ENCODE data around the gene HSPH1.
"Not testable (repeated sequence)": the region's sequence is repeated elsewhere in the genome, so short reads cannot be mapped to it uniquely, and the experiment has no call there.

HSPH1 gene

DNA sequence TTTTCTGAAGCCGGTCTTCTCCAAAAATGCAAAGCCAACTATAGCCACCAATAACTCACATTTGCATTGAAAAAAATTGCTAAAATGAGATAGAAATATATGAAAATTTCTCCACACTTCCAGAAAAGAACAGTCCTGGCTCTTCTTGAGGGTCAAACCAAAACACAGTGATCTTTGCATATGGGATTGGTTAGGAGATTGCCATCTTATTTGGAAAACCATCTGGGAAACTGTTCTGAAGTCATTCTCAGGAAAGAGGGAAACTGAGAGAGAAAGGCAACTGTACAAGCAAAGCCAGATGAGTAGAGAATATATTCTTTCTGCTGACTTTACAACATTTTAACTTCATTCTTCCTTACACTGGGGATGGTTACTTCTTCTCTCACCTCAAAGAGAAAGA is 54.6 kb downstream of the HSPH1 start:
- Histone ChIP-seq H3K36me3 (ENCODE audit: insufficient read depth, low read length) (no peaks in the 10 kb centered on the region), H3K9me3 (ENCODE audit: low read length) (no peaks in the 10 kb centered on the region), H3K27me3 (ENCODE audit: control insufficient read depth in 1 of 2, insufficient read depth in 2 of 2, low read length in 2 of 2) (no peaks in the 10 kb centered on the region), H3K4me1 (ENCODE audit: insufficient read depth, low read length) (no peaks in the 10 kb centered on the region), H3K9ac (ENCODE audit: low read length) (no peak overlapping the region), H3K4me3 (ENCODE audit: low read depth in 1 of 2, low read length in 2 of 2) (no peak overlapping the region), H3K27ac (ENCODE audit: low read depth, low read length) (no peak overlapping the region)

DNA sequence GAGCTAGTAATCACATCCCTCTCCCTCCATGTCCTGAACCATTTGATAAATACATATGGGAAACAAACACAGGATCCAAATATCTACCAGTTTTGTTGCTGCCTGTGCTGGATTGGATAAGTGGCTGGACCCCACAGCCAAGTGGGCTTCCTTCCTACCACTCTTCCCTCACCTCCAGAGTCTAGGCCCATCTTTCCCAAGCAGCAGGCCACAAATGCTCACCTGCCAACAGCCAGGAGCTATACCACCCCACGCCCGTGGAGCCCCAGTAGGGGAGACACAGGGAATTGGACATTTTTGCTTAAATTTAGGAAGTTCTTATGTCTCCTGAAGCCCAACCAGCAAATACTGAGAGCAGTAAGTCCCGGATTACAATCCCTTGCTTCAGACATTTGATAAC is 55.8 kb downstream of the HSPH1 start:
- no peak overlapping the region for H3K27ac ChIP-seq (ENCODE audit: low read depth, low read length)

GRCh38 chr13:31105020-31105795 is 56.5 kb downstream of the HSPH1 start:
- H3K4me1 ChIP-seq (ENCODE audit: insufficient read depth, low read length), result no peaks in the 10 kb centered on the region
- no peaks in the 10 kb centered on the region for H3K27me3 ChIP-seq (ENCODE audit: control insufficient read depth in 1 of 2, insufficient read depth in 2 of 2, low read length in 2 of 2)
- H3K9ac ChIP-seq (ENCODE audit: low read length), result no peak overlapping the region
- H3K36me3 ChIP-seq (ENCODE audit: insufficient read depth, low read length), result no peaks in the 10 kb centered on the region
- H3K4me3 ChIP-seq (ENCODE audit: low read depth in 1 of 2, low read length in 2 of 2), result no peak overlapping the region
- no peak overlapping the region for H3K27ac ChIP-seq (ENCODE audit: low read depth, low read length)
- no peaks in the 10 kb centered on the region for H3K9me3 ChIP-seq (ENCODE audit: low read length)

More for the DNA sequence above, 55.8 kb downstream of the HSPH1 start:
- no peaks in the 10 kb centered on the region for H3K9me3 ChIP-seq (ENCODE audit: low read length)
- no peak overlapping the region for H3K4me3 ChIP-seq (ENCODE audit: low read depth in 1 of 2, low read length in 2 of 2)
- H3K9ac ChIP-seq (ENCODE audit: low read length), result no peak overlapping the region
- H3K27me3 ChIP-seq (ENCODE audit: control insufficient read depth in 1 of 2, insufficient read depth in 2 of 2, low read length in 2 of 2), result no peaks in the 10 kb centered on the region
- no peaks in the 10 kb centered on the region for H3K4me1 ChIP-seq (ENCODE audit: insufficient read depth, low read length)
- no peaks in the 10 kb centered on the region for H3K36me3 ChIP-seq (ENCODE audit: insufficient read depth, low read length)

DNA sequence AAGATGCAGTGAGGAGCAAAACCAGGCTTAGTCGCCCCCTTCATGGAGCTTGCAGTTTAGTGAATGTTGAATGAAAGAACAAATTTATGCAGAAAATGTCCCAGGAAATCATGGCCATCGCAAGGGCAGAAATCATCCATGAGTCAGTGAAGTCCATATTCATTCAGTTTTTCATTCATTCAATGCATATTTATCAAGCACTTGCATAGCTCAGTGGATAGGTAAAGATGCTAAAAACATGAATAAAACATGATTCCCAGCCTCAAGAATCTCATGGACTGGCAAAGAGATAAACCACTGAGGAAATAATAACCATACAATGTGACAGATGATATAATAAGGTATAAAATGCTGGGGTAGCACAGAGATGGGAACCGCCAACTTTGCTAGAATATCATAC is 58.8 kb downstream of the HSPH1 start:
- H3K4me1 ChIP-seq (ENCODE audit: insufficient read depth, low read length), result no peaks in the 10 kb centered on the region
- H3K36me3 ChIP-seq (ENCODE audit: insufficient read depth, low read length), result no peaks in the 10 kb centered on the region
- no peak overlapping the region for H3K9ac ChIP-seq (ENCODE audit: low read length)
- no peaks in the 10 kb centered on the region for H3K27me3 ChIP-seq (ENCODE audit: control insufficient read depth in 1 of 2, insufficient read depth in 2 of 2, low read length in 2 of 2)
- no peak overlapping the region for H3K4me3 ChIP-seq (ENCODE audit: low read depth in 1 of 2, low read length in 2 of 2)
- H3K27ac ChIP-seq (ENCODE audit: low read depth, low read length), result no peak overlapping the region
- H3K9me3 ChIP-seq (ENCODE audit: low read length), result no peaks in the 10 kb centered on the region

GRCh38 chr13:31101472-31102170 is 60.1 kb downstream of the HSPH1 start:
- no peaks in the 10 kb centered on the region for H3K9me3 ChIP-seq (ENCODE audit: low read length)
- no peak overlapping the region for H3K9ac ChIP-seq (ENCODE audit: low read length)
- H3K4me3 ChIP-seq (ENCODE audit: low read depth in 1 of 2, low read length in 2 of 2), result no peak overlapping the region
- no peak overlapping the region for H3K27ac ChIP-seq (ENCODE audit: low read depth, low read length)
- no peaks in the 10 kb centered on the region for H3K27me3 ChIP-seq (ENCODE audit: control insufficient read depth in 1 of 2, insufficient read depth in 2 of 2, low read length in 2 of 2)
- no peaks in the 10 kb centered on the region for H3K4me1 ChIP-seq (ENCODE audit: insufficient read depth, low read length)
- no peaks in the 10 kb centered on the region for H3K36me3 ChIP-seq (ENCODE audit: insufficient read depth, low read length)

- Histone ChIP-seq H3K9ac (ENCODE audit: low read length) (no peak overlapping the region), H3K27ac (ENCODE audit: low read depth, low read length) (no peak overlapping the region), H3K4me3 (ENCODE audit: low read depth in 1 of 2, low read length in 2 of 2) (no peak overlapping the region), H3K4me1 (ENCODE audit: insufficient read depth, low read length) (no peaks in the 10 kb centered on the region), H3K36me3 (ENCODE audit: insufficient read depth, low read length) (no peaks in the 10 kb centered on the region), H3K9me3 (ENCODE audit: low read length) (no peaks in the 10 kb centered on the region), H3K27me3 (ENCODE audit: control insufficient read depth in 1 of 2, insufficient read depth in 2 of 2, low read length in 2 of 2) (no peaks in the 10 kb centered on the region)
Observed at GRCh38 chr13:31100721-31101120, 61.0 kb downstream of the HSPH1 start.

GRCh38 chr13:31097911-31098434 is 63.7 kb downstream of the HSPH1 start:
- not testable (repeated sequence) for H3K9ac ChIP-seq (ENCODE audit: low read length); H3K36me3 ChIP-seq (ENCODE audit: insufficient read depth, low read length); H3K27ac ChIP-seq (ENCODE audit: low read depth, low read length); H3K4me1 ChIP-seq (ENCODE audit: insufficient read depth, low read length); H3K9me3 ChIP-seq (ENCODE audit: low read length); H3K27me3 ChIP-seq (ENCODE audit: control insufficient read depth in 1 of 2, insufficient read depth in 2 of 2, low read length in 2 of 2); H3K4me3 ChIP-seq (ENCODE audit: low read depth in 1 of 2, low read length in 2 of 2)

DNA sequence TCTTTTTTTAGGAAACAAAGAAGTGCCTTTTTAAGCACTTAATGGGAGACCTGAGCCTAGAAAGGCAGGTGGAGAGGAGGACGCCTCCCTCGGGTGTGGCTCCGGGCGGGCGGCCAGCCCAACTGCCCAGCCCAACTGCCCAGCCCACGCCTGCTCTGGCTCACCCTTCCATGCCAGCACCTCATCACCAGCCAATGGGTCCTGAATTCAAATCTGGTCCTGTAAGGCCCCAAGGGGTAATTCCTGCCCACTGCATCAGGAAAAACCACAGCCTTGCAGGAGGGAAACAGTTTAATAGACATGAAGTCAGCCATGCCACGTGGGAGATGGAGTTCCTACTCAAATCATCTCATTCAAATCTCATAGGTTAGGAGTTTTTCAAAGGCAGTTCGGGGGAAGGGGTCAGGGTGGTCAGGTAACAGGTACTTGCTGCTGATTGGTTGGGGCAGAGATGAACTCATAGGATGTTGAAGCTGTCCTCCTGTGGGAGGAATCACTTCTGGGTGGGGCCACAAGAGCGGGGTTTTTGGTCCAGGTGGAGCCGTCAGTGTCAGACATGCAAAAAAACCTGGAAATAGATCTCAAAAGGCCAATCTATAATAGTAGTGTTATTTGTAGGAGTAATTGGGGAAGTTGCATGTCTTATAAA is 64.9 kb downstream of the HSPH1 start:
- H3K4me3 ChIP-seq (ENCODE audit: low read depth in 1 of 2, low read length in 2 of 2), result no peak overlapping the region
- no peaks in the 10 kb centered on the region for H3K36me3 ChIP-seq (ENCODE audit: insufficient read depth, low read length)
- no peaks in the 10 kb centered on the region for H3K9me3 ChIP-seq (ENCODE audit: low read length)
- H3K4me1 ChIP-seq (ENCODE audit: insufficient read depth, low read length), result no peaks in the 10 kb centered on the region
- H3K27ac ChIP-seq (ENCODE audit: low read depth, low read length), result no peak overlapping the region
- H3K9ac ChIP-seq (ENCODE audit: low read length), result no peak overlapping the region
- no peaks in the 10 kb centered on the region for H3K27me3 ChIP-seq (ENCODE audit: control insufficient read depth in 1 of 2, insufficient read depth in 2 of 2, low read length in 2 of 2)

- Histone ChIP-seq H3K27ac (ENCODE audit: low read depth, low read length) (no peak overlapping the region), H3K27me3 (ENCODE audit: control insufficient read depth in 1 of 2, insufficient read depth in 2 of 2, low read length in 2 of 2) (no peaks in the 10 kb centered on the region), H3K9ac (ENCODE audit: low read length) (no peak overlapping the region), H3K36me3 (ENCODE audit: insufficient read depth, low read length) (no peaks in the 10 kb centered on the region), H3K4me3 (ENCODE audit: low read depth in 1 of 2, low read length in 2 of 2) (no peak overlapping the region), H3K4me1 (ENCODE audit: insufficient read depth, low read length) (no peaks in the 10 kb centered on the region), H3K9me3 (ENCODE audit: low read length) (no peaks in the 10 kb centered on the region)
Observed at GRCh38 chr13:31094331-31095015, 67.2 kb downstream of the HSPH1 start.

DNA sequence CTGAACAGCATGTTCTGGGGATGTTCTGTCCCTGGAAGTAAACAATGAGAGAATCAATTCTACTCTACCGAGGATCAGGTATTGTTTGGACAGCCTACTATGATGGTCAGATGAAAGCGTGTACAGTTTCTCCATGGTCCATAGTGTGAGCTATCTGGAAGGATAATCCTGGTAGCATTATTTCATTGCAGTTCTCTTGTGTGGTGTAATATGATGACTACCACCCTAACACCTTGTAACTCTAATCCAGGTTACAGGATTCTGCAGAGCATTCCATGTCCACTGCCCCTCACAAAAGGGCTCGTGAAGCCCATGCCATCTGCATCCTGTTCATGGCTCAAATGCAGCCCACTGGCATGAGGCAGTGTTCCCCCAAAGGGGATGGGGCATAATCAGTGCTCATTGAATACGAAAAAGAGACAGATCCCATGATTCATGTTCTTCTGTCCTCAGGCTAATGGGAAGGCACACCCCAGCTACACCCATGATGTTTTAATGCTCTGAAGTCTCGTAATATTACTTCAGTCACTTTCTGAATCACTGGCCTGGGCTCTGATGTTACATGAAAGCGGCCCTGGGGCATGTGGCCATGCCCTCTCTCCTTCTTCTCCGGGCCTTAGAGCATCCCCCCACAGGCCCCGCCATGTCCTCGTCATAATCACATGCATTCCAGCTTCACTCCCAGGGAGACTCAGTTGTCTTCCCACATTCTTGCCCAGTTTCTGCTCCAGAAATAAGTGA is 68.4 kb downstream of the HSPH1 start:
- H3K27ac ChIP-seq (ENCODE audit: low read depth, low read length), result no peak overlapping the region
- H3K27me3 ChIP-seq (ENCODE audit: control insufficient read depth in 1 of 2, insufficient read depth in 2 of 2, low read length in 2 of 2), result no peaks in the 10 kb centered on the region
- no peaks in the 10 kb centered on the region for H3K4me1 ChIP-seq (ENCODE audit: insufficient read depth, low read length)

More for the DNA sequence above, 68.4 kb downstream of the HSPH1 start:
- Histone ChIP-seq H3K9ac (ENCODE audit: low read length) (no peak overlapping the region), H3K36me3 (ENCODE audit: insufficient read depth, low read length) (no peaks in the 10 kb centered on the region), H3K4me3 (ENCODE audit: low read depth in 1 of 2, low read length in 2 of 2) (no peak overlapping the region), H3K9me3 (ENCODE audit: low read length) (no peaks in the 10 kb centered on the region)

All from muscle layer of colon (tissue), 2 donors.